Femur (tissue), 1 donor: ENCODE measurements around the gene NTSR1.
"Not testable (repeated sequence)": the region's sequence is repeated elsewhere in the genome, so short reads cannot be mapped to it uniquely, and the experiment has no call there.

ENCODE experiments used
- DNase-seq: peaks from one replicate; pipeline ENCODE4 v3.0.0-alpha.2; 2017

NTSR1 gene

DNA sequence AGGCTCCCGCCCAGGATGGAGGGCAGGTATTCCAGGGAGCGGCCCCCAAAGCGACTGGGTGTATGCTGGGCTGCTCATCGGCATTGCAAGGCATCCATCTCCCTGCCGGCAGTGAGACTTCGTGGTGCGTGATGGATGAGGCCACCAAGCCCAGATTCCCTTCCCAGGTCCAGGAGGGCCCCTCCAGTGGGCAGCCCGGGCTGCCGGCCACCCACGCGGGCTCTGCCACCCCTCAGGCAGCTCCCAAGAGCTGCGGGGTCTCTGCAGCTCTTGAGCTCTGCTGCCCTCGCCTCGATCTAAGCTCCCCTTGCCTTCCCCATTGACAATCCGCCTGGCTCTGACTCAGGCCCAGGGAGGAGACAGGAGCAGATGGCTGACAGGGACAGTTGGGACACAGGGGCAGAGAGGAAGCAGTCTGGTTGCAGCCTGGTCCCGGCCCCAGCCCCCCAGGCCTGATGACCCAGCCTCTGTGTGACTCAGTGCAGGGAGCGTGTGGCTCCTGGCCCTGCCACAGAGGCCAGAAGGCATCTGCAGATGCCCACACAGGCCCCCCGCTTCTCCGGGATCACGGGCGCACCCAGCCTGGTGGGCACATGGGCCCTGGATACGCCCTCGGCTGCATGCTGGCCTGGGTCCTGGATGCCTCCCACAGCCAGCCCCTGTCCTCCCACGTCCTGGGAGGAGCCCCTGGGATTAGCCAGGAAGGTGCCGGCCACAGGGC lies 33.3 kb upstream of the NTSR1 start:
- DNase-seq = no peak

DNA sequence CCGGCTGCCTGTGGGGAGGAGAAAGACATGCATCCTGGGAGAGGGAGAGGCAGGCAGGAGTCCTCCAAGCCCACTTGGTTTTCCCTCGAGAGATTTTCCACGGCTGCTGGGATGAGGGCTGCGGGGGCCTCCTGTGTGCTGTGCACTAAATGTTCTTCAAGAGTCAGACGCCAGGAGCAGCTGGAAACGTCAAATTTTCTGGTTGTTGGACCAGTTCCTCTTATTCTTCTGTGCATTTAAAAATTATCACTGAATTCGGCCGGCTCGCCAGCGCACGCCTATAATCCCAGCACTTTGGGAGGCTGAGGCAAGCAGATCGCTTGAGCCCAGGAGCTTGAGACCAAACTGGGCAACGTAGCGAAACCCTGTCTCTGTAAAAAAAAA lies 32.8 kb upstream of the NTSR1 start:
- DNase-seq = no peak

DNA sequence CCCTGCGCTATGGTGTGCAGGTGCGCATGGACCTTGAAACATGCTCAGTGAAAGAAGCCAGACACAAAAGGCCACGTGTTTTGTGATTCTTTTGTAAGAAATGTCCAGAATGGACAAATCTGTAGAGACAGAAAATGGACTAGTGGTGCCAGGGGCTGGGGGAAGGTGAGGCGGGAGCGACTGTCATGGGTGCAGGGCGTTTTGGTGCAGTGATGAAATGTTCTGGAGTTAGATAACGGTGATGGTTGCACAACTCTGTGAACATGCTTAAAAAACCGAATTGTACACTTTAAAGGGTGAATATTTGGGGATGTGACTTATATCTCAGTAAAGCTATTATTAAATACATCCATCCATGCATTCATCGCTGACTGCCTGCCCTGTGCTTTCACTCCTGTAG lies 31.7 kb upstream of the NTSR1 start:
- DNase-seq = no peak

DNA sequence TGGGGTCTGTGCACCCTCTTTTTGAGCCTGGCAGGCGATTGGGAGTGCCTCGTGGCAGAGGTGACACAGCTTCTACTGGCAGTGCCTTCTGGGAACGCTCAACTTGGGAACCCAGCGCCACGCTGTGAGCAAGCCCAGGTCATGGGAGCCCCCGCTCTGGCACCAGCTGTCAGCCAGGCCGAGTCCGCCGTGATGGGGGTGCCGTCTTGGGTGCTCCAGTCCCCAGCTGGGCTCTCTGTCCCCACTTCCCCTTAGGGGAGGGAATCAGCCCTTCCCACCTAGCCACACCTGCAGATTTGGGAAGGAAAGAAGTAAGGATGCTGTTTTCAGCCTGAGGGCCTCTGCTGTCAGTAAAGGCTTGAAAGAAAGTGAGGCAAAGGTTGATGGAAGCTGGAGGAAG lies 31.0 kb upstream of the NTSR1 start:
- DNase-seq = no peak

DNA sequence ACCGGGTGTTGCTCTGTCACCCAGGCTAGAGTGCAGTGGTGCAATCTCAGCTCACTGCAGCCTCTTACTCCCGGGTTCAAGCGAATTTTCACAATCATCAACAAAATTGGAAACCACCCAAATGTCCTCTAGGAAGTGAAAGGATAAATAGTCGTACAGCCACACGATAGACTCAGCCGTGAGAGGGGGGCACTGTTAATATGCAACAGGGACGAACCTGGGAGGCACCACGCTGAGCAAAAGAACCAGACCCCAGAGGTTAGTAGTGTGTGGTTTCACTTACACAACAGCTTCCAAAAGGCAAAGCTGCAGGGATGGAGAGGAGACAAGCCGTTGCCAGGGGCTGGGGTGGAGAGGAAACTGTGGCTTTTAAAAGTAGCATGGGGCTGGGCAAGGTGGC lies 30.1 kb upstream of the NTSR1 start:
- DNase-seq = no peak

DNA sequence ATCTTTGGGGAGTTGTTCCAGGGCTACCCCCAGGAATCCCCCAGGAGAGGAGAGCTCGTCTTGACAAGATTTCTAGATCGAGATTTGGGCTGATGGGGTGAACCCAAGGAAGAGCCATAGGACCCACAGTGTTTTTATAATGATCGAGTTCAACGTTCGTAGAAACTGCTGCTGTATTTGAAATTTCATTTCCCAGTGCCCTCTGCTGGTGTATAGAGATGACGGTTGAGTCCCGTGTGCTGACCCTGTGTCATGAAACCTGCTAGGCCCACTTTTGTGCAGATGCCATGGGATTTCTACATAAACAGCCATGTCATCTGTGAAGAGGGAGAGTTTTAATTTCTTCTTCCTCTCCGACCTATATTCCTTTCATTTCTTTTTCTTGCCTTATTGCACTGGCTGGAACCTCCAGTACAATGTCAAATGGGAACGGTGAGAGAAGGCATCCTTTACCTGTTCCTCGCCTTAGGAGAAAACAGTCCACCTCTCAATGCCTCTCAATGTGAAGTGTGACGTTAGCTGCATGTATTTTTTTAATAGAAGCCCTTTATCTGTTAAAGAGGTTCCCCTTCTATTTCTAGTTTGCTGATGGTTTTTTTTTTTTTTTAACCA lies 28.6 kb upstream of the NTSR1 start:
- DNase-seq = no peak

DNA sequence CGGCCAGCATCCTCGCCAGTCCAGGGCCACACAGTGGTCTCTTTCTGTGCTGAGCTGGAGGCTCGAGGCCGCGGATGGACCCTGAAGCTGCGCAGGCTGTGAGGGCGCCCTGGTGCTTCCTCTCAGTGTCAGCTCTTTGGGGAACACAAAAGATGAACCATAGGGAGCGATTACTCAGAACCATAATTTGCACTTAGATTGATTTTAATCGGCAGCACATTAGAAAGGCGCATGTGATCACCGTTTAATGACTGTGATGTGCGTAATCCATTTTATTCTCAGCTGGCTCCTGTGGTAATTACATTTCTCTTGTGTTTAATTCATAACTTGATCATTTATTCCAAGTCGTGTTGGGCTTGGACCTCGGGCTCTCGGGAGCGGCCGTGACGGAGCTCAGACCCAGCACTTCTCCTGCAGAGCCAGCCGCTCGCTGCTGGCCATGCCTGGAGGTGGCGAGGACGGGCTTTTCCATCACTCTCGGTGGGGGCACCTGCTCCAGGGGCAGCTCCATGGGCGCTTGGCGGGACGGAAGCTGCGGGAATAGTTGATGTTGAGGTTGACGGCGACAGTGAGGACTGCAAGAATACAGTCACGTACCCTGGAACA lies 25.6 kb upstream of the NTSR1 start:
- DNase-seq = no peak

DNA sequence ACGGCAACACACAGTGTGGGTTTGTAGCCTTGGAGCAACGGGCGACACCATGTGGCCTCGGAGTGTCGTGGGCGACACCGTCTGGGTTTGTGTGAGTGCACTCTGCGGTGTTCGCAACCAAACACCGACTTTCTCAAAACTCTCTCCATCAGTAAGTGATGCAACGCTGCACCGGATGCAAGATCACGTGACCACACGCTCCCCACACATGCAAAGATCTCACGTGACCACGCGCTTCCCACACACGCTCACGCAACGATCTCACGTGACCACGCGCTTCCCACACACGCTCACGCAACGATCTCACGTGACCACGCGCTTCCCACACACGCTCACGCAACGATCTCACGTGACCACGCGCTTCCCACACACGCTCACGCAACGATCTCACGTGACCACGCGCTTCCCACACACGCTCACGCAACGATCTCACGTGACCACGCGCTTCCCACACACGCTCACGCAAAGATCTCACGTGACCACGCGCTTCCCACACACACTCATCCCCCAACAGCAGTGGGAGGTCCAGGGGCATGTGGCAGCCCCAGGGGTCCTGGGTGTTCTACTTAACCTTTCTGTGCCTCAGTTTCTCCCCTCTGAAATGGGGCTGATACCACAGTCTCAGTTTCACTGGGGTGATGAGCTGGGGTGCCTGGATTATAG lies 24.8 kb upstream of the NTSR1 start:
- DNase-seq = not testable (repeated sequence)

DNA sequence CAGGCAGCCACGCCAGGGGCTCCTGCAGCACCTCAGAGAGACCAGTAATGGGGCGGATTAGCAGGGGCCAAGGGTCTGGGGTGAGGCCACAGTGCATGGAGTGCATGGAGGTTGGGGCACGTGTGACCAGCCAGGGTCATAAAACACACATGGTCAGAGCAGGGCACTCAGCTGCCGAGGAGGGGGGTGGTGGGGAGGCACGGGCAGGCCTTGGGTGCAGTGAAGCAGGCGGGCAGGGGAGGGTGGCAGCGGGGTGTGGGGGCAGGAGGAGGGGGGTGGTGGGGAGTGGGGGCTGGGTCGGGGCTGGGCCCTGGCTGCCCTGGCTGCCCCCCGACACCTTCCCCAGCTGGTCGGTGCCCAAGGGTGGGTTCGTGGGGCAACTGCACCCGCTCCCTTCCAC lies 23.7 kb upstream of the NTSR1 start:
- DNase-seq = no peak

DNA sequence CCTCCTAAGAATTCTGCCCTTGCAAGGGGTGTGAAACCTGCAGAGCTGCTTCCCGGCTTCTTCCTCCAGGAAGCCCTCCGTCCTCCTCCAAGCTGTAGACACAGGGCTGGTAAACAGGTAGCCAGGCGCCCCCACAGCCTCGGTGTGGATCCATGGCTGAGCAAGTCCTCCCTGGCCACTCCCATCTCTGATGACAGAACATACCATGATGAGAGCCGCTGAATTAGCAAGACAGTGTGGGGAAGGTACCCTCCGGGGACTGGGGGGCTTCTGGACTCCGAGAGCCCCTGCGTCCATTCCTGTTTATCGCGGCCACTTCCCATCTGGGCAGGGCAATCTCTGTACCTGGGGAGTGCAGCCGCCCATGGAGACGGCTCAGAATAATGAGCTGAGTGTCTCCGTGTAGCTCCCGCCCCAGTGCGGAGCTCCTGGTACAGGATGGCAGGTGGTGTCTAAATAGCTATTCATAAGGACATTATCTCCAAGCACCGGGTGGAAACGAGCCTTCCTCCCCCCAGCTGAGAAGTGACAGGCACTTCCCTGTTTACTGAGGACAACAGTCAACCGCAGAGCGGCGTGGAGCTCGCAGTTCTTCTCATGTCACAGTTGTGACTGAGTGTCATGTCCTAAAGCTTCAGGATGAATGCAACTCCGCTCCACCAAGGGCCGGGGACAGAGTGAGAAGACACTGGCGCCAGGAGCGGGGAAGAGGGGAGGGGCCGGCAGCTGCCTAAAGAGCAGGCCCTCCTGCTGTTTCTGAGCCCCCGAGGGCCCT lies 22.7 kb upstream of the NTSR1 start:
- DNase-seq = peak; percentile 49

DNA sequence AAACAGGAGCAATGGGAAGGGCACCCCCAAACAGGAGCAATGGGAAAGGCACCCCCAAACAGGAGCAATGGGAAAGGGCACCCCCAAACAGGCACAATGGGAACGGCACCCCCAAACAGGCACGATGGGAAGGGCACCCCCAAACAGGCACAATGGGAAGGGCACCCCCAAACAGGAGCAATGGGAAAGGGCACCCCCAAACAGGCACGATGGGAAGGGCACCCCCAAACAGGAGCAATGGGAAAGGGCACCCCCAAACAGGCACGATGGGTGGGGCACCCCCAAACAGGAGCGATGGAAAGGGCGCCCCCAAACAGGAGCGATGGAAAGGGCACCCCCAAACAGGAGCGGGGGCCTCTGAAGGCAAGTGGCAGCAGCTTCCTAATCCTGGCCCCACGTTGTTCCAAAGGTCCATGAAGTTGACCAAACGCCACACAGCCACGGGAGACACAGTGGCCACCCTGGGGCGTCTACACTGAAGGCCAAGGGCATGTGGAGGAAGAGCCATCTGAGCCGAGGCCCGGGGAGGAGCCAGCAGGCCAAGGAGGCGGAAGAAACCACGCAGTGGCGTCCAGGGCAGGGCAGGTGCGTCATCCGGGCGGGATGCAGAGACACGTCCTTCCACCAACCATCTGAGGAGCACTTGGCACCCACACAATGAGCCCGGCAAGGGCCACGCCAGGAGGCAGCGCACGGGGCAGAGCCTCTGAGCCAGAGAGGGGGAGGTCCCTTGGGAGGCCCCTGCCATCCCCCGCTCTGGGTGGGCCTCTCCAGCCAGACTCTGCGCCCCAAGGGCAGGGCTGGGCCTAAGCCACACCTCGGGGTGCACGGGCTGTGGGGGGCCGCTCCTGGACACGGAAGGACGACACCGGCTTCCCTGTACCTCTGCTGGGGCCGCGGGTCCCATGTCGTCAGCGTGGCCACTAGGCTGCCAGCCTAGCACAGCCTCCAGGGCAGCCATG lies 21.5 kb upstream of the NTSR1 start:
- no peak for DNase-seq

DNA sequence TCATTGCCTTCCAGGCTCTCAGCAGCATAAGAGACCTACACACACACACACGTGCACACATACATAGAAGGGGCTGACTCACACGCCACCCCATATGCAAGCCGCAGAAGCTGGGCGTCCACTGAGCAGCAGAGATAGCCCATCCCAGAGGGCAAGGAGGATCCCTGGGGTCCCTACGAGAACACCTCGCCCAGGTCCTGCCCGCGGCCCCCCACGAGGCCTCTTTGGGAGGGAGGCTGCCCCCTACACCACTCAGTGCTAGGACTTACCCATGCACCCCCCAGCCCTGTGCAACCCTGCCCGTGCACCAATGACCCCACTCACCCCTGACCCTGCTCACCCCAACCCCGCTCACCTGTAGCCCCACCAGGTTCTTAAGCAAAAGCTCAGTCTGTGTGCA lies 20.6 kb upstream of the NTSR1 start:
- no peak for DNase-seq

DNA sequence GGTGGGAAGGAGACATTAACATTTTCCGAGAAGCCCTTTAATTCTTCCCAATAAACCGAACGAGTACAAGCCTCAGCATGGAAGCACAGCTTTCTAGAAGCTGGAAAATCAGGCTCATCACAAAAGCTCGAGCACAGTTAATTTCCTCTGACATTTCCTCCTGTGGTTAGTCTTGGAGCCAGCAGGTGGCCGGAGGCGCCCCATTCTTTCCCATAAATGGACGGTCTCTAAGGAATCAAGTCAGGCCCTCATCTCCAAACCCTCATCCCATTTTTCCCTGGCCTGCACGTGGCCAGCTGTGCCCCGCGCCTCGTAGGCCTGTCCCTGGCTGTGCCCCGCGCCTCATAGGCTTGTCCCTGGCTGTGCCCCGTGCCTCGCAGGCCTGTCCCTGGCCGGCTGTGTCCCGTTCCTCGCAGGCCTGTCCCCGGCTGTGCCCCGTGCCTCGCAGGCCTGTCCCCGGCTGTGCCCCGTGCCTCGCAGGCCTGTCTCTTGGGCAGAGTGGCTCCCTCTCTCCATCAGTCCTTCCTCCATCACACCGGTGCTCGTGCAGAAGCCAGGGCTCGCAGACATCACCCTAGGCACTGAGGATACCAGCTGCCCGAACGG lies 19.7 kb upstream of the NTSR1 start:
- no peak for DNase-seq

DNA sequence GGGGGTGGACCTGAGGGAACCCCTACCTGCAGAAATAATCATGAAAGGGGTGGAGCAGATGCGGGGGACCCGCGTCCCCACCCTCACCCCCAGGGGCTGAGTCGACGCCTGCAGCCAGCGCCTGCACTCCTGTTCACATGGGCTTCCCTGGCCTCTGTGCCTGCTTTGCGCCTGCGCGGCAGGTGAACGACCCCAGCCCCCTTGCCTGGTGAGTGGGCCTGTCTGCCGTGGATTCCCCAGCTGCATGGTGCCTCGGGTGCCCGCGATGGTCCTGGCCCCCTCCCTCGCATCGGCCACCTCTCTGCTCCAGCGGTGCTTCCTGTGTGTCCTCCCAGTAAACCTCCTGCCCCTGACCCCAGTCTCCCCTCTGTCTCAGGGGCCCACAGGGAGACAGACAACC lies 18.8 kb upstream of the NTSR1 start:
- no peak for DNase-seq

DNA sequence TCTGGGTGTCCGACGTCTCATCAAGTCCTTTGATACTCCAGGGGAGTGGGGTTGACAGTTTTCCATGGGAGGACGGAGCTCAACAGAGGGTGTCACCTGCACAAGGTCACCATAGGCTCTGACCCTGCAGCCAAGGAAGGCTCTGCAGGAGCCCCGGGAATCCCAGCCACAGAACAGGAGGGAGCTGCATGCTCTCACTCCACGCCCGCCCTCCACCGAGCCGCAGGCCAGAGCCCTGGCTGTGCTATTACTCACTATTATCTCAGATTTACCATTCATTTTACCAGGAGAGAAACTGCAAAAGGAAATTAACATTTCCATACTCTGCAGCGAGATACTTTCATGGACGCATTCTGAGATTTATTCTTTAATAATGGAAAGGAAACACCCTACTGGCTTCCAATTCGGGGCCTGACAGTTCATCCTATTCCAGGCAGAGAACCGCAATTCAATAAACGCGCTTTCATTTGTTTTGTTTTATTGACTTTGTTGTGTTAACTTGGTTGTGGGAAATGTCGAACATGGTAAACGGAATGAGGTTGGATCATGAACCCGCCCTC lies 18.3 kb upstream of the NTSR1 start:
- no peak for DNase-seq

DNA sequence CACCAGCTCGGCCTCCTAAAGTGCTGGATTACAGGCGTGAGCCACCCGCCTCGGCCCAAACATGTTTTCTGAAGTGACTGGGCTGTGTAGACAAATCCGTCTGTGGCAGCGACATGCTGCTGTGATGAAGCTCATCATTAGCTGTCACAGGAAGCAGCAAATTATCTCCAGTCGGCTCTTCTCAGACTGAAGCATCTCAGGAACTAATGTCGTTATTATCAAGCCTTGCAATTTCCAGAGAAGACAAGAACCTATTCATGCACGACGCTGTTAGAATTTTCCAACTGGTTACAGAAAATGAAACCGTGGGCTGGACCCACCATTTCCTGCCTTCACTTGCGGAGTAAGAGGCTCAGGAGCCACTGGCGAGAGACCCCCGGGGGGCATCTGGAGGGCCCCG lies 17.1 kb upstream of the NTSR1 start:
- no peak for DNase-seq

DNA sequence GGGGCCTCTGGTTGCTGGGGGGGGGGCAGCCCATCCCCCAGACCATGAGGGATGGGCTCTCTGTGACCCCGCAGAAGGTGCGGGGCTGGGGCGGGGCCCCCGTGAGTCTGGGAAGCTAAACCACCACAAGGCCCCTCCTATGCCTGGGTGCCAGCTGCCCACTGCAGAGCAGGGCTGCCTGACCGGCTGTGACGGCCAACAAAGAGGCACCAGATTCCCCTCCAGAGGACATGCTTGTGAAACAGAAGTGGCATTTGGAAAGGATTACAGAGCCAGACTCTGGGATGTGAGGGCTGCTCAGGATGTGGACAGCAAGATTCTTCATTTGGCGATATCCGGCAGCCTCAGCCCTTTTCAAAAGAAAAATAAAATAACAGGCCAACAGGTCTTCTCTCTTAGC lies 16.5 kb upstream of the NTSR1 start:
- DNase-seq = peak; percentile 54

DNA sequence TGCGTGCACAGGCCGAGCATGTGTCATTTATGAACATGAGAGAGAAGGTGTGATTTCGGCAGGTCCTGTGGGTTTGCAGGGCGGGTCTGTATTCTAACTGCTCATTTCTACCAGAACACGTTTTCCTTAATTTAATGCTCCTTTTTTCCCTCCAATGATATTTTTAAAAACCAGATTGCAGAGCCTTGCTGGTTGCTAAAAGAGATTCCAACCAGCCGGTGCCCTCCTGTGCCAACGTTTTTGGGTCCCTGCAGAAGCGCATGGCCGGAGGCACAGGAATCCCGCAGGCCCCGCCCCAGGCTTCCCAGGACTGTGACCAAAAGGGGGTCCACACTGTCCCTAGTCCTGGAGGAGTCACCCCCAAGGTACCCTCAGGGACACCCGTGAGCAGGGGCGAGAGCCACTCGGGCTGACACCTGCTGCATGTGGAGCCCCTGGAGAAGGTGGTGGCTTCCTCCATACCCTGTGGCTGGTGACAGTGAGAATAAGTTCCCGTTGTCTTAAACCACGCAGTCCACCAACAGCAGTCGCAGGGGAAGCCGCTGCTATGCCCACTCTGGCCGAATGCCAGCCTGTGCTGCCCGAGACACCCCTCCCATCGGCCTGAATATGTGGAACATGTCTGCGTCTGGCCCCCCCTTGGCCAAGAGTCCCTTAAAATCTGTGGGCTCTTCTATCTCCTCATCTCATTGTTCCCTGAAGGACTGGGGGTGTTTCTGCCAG lies 15.7 kb upstream of the NTSR1 start:
- no peak for DNase-seq

DNA sequence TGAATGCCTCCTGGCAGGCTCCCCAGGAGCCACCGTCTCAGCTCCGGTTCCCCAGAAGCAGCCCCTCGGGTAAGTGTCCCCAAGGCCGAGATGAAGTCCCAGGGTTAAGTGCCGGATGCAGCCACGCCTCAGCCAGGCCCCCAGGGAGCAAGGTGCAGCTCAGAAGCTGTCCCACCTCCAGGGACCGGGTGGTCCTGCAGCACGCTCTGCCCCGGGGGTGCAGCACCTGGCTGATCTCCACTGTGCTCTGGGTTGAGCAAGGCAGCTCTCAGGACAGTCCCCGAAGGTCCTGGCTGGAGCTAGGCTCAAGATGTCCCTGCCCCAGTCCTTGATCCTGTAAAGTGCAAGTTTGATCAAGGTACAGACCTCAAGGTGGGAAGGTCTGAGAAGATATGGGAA lies 15.1 kb upstream of the NTSR1 start:
- DNase-seq = no peak

DNA sequence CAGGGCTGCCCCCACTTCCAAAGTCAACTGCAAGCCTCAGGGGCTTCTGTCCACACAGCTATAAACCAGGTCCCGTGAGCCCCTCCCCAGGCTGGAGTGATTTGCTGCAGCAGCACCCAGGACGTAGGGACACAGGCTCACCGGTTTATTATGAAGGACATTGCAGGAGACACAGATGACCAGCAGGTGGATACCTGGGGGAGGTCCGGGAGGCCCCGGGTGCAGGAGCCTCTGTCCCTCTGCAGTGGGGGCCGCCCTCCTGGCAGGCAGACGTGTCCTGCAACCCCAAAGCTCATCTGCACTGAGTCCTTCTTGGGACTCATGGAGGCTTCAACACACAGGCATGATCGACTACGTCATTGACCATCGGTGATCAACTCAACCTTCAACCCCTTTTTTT lies 14.5 kb upstream of the NTSR1 start:
- no peak for DNase-seq

DNA sequence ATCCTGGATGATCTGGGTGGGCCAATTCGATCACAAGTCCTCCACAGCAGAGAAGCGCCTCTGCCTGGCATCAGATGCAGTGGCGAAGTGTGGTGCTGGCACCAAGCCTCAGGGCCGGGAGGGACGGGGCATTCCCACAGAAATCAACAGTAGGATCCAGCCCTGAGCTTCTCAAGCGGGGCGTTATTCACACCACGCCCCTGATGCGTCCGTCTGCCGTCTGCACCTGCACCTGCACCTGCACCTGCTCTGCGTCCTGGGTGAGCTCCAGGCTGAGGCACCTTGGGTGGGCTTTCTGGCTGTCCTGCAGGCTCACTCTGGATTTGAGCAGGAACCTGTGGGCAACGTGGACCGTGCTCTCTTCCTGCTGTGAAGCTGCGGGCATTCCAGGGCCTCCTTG lies 13.8 kb upstream of the NTSR1 start:
- DNase-seq = no peak
